Stimulated activated CD8-positive, alpha-beta memory T cell treated with anti-CD3 and anti-CD28 coated beads, Interleukin-15, amount 100 ng/mL, for 4 hours (primary cell): Measurements from ENCODE around the gene RBMX.
A peak's percentile ranks its signal among the peaks of the same experiment; 100 is the strongest.
"Not testable (repeated sequence)": the region's sequence is repeated elsewhere in the genome, so short reads cannot be mapped to it uniquely, and the experiment has no call there.

Experiments
- DNase-seq, 2 donors: peaks; one replicate each; pipeline ENCODE4 v3.0.0-alpha.2; 2020; ENCODE audit warnings: low read depth in 2 of 2

The RBMX gene

DNA sequence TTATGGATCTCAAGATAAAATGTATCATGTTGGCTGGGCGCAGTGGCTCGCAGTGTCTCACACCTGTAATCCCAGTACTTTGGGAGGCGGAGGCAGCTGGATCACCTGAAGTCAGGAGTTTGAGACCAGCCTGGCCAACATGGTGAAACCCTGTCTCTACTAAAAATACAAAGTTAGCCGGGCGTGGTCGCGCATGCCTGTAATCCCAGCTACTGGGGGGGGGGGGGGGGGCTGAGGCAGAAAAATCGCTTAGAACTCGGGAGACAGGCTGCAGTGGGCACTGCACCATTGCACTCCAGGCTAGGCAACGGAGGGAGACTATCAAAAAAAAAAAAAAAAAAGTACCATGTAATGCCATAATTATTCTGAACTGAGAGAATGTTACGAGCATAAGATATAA is 2.1 kb downstream of the RBMX start:
- DNase-seq: no peak

- DNase-seq: not testable (repeated sequence)
Observed at GRCh38 chrX:136874114-136874513, 6.4 kb downstream of the RBMX start.

GRCh38 chrX:136873210-136873609 is 7.3 kb downstream of the RBMX start:
- not testable (repeated sequence) for DNase-seq

DNA sequence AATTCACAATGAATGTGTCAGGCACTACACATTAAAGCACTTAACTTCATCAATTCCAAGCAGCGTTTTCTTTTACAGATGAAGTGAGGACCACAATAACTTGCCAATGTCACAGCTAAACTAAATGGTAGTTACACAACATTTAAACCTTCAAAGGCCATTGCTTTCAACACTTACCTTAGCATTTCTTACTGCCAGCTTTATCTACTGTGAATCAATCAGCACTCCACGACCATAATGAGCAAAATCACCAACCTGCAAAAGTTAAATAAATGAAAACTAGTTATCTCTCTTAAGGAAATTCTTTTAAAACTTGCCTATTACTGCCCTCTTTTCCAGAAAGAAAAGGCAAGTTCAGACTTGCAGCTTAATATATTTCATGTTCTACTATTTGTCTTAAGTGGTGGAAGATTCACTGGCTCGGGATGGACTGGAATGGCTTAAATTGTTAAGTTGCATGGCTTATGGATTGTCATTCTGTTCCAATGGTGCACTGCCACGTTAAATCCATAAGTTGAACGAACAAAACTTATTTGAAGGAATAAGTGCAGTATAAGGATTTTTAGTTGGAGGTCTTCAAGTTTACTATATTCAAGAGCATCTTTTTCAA is 8.3 kb downstream of the RBMX start:
- DNase-seq: no peak

- no peak for DNase-seq
Observed at GRCh38 chrX:136870064-136870463, 10.5 kb downstream of the RBMX start.

GRCh38 chrX:136868283-136869055 is 12.1 kb downstream of the RBMX start:
- no peak for DNase-seq

GRCh38 chrX:136867518-136867917 is 13.0 kb downstream of the RBMX start:
- no peak for DNase-seq

- no peak for DNase-seq
Observed at GRCh38 chrX:136867096-136867491, 13.4 kb downstream of the RBMX start.

DNA sequence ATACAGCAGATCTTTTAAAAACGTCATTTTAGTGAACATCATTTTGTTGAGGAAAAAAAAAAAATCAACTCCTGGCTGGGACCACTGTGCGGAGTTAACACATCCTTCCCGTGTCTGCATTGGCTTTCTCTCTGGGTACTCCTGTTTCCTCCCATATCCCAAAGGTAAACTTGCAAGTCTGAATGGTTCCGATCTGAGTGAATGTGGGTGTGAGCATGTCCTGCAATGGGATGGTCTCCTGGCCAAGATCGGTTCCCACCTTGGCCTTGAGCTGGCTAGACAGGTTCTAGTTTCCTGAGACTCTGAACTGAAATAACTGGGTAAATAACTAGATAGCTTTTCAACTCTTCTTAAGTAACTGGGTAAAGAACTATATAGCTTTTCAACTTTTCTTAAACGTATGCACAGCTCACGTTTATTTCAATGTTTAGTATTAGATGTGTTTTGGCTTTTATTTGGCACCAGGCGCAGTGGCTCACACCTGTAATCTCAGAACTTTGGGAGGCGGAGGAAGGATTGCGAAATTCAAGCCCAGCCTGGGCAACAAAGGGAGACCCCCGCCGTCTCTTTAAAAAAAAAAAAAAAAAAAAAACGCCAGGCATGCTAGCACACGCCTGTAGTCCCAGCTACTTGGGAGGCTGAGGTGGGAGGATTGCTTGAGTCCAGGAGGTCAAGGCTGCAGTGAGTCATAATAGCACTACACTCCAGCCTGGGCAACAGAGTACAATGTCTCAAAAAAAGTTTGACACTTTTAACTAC is 14.0 kb downstream of the RBMX start:
- no peak for DNase-seq

GRCh38 chrX:136865270-136866158 is 15.0 kb downstream of the RBMX start:
- DNase-seq: no peak

GRCh38 chrX:136863826-136864225 is 16.7 kb downstream of the RBMX start:
- no peak for DNase-seq

DNA sequence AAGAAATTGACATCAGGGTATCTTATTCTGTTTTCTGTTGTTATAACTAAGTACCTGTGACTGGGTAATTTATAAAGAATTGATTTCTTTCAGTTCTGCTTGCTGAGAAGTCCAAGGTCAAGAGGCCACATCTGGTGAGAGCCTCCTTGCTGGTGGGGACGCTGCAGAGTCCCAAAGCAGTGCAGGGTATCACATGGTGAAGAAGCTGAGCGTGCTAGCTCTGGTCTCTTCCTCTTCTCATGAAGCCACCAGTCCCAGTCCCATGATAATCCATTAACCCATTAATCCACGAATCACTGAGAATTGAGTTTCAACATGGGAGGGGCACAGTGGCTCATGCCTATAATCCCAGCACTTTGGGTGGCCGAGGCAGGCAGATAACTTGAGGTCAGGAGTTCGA is 18.0 kb downstream of the RBMX start:
- DNase-seq: no peak

GRCh38 chrX:136861877-136862276 is 18.6 kb downstream of the RBMX start:
- no peak for DNase-seq

GRCh38 chrX:136858007-136858756 is 22.3 kb downstream of the RBMX start:
- no peak for DNase-seq

DNA sequence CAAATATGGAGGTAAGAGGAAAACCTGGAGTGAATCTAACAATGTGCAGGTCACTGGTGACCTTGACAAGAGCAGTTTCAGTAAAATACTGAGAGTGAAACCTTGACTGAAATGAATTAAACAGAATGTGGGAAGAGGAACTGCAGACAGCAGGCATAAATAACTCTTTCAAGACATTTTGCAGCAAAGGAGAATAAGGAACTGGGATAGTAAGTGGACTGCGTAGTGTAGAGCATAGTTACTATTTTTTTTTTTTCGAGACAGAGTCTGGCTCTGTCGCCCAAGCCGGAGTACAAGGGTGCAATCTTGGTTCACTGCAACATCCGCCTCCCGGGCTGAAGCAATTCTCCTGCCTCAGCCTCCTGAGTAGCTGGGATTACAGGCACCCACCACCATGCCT is 24.0 kb downstream of the RBMX start:
- DNase-seq: no peak

DNA sequence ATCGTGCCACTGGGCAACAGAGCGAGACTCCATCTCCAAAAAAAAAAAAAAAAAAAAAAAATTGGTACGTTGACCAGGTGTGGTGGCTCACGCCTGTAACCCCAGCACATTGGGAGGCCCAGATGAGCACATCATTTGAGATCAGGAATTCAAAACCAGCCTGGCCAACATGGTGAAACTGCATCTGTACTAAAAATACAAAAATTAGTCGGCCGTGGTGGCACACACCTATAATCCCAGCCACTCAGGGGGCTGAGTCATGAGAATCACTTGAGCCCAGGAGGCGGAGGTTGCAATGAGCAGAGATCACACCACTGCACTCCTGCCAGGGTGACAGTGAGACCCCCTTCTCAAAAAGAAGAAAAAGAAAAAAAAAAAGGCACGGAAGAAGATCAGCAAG is 24.5 kb downstream of the RBMX start:
- DNase-seq: no peak

- no peak for DNase-seq
Observed at GRCh38 chrX:136851526-136851925, 29.0 kb downstream of the RBMX start.

DNA sequence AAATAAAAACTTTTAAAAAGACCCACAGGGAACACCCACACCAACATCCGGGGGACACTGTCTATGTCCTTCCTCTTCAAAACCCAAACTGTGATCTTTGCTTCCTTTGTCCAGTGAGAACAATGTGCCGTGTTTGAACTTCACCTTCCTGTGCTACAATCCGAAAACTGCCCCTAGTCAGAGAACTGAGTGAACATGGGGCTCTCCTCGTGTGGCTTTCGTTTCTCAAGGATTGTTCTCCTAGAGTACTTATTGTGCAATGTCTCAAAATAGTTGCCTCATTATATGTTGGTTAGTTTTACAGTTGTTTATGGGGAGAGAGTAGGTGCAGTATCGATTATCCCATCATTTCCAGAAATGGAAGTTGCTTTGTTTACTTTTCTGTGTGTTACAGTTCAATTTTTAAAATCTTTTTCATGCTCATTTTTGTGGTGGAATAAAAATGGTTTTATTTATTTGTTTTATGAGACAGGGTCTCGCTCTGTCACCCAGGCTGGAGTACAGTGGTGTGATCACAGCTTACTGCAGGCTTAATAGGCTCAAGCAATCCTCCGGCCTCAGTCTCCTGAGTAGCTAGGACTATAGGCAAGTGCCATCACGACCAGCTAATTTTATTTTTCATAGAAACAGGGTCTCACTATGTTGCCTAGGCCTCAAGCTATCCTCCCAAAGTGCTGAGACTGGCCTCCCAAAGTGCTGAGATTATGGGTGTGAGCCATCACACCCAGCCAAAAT is 29.9 kb downstream of the RBMX start:
- DNase-seq: no peak

DNA sequence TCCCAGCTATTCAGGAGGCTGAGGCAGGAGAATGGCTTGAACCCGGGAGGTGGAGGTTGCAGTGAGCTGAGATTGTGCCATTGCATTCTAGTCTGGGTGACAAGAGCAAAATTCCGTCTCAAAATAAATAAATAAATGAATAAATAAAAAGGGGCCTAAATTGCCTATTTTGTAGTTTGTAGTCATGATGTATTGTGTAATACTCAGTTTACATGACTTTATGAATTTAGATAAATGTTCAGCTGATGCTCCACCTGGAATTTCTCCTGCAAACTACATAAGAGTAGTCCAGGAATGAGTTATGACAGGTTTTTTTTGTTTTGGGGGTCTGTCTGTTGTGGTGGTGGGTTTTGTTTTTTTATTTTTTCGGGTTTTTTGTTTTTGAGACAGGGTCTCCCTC is 31.1 kb downstream of the RBMX start:
- no peak for DNase-seq

DNA sequence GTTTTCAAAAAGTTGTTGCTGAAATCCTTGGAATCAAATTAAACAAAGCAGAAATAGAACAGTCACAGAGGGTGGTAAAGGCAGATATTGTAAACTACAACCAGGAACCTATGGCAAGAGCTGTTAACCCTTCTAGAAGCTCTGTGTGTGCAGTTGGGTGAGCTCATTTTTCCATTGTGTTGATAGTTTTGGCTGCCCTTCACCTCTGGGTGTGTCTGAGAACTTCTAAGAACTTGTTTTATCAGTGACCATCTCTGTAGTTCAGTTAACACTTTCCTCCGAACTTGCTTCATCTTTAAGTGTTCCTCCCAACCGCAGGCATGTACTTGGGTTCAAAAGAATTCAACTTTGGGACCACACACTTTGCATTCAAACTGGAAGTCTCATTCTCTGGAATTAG is 32.7 kb downstream of the RBMX start:
- DNase-seq: peak in 1 of 2 donors; percentile 0
